Measurements from ENCODE around the gene TRPM1. TPM values are rescaled to one million over a fixed set of nuclear protein-coding genes. Genes with fewer than 3 reads are reported as not detected.

TRPM1 gene
- total RNA-seq, 2 donors from 2014 or later: not detected

DNA sequence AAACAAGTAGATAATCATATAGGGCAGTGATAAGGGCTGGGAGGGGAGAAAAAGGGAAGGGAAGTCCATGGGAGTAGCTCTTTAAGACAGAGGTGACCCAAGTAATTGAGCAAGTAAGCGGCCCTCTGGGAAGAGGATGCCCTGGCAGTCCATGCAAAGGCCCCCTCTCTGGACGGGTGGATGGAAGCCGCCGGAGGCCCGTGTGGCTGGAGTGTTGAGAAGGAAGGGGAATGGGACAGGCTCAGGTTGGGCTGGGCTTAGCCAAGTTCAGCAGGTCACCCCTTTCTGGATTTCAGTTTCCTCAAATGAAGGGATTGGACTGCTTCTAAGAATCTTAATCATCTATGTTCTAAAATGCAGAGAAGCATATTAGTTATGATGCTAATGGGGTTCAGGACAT, 32.4 kb upstream of the TRPM1 start:
- DNase-seq: no peak
- Mint-ChIP-seq H3K27me3 (peaks cover 23% of the 10 kb centered on the region), H3K27ac (no peak overlapping the region), H3K36me3 (ENCODE audit: low read depth) (peaks cover 7% of the 10 kb centered on the region), H3K4me3 (no peak overlapping the region), H3K4me1 (peaks cover 8% of the 10 kb centered on the region)
- H3K9me3 ChIP-seq (ENCODE audit: control insufficient read depth, low read length, poor library complexity, severe bottlenecking): no peaks in the 10 kb centered on the region
- ATAC-seq: no peak

DNA sequence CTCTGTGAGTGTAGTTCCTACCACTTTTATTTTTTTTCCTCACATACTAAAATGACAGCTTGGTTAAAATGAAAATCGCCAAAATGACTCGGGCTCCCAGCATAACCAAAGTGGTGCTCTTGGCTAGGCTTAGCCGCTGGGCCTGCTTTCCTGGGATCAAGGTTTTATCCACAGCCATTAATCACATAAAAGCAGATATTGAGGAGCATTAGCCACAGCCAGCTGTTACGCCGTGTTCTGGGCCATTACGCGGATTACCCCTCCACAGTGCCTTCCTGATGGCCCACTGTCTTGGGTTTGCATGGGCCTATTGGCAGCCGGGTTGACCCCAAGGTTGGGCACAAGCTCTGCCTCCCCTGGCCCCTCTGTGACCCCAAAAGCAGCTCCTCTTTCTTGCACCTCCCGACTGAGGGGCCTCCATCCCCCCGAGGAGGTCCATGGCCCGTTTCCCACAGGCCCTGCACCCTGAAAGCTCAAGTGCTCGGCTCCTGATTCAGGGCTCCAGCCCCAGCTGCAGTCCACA, 30.4 kb upstream of the TRPM1 start:
- peaks cover 7% of the 10 kb centered on the region for H3K36me3 Mint-ChIP-seq (ENCODE audit: low read depth)
- no peaks in the 10 kb centered on the region for H3K9me3 ChIP-seq (ENCODE audit: control insufficient read depth, low read length, poor library complexity, severe bottlenecking)
- H3K27me3 Mint-ChIP-seq: peaks cover 20% of the 10 kb centered on the region
- no peak overlapping the region for H3K4me3 Mint-ChIP-seq
- ATAC-seq: no peak
- H3K4me1 Mint-ChIP-seq: peaks cover 8% of the 10 kb centered on the region
- no peak overlapping the region for H3K27ac Mint-ChIP-seq
- no peak for DNase-seq

DNA sequence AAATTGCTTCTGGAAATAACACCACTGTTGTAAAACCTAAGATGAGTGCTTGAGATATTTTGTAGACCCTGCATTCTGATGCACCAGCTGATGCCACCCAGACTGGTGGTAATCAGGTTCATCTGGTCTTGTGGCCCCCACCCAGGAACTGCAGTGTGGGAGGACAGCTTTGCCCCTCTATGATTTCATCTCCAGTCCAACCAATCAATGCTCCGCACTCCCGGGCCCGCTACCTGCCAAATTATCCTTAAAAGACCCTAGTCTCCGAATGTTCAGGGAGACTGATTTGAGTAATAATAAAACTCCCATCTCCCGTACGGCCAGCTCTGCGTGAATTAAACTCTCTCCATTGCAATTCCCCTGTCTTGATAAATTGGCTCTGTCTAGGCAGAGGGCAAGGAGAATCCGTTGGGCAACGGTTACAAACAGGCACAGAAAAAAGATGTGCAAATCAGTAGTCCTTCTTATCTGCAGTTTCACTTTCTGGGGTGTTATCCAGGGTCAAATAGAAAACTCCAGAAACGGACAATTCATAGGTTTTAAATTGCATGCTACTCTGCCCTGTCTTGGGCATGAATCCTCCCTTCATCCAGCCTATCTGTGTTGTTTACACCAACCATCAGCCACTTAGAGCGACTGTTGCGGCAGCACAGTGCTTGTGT, 29.2 kb upstream of the TRPM1 start:
- ATAC-seq: no peak
- Mint-ChIP-seq H3K4me3 (peak overlapping the region; percentile 7), H3K27ac (no peak overlapping the region)

GRCh38 chr15:31129769-31130303, 28.3 kb upstream of the TRPM1 start:
- Mint-ChIP-seq H3K36me3 (ENCODE audit: low read depth) (peaks cover 4% of the 10 kb centered on the region), H3K4me3 (no peak overlapping the region), H3K4me1 (peaks cover 5% of the 10 kb centered on the region), H3K27me3 (peaks cover 5% of the 10 kb centered on the region), H3K27ac (no peak overlapping the region)
- ATAC-seq (no peak), DNase-seq (no peak)
- H3K9me3 ChIP-seq (ENCODE audit: control insufficient read depth, low read length, poor library complexity, severe bottlenecking): no peaks in the 10 kb centered on the region

More for the DNA sequence above, 29.2 kb upstream of the TRPM1 start:
- peaks cover 8% of the 10 kb centered on the region for H3K27me3 Mint-ChIP-seq
- peaks cover 7% of the 10 kb centered on the region for H3K4me1 Mint-ChIP-seq
- no peak for DNase-seq
- H3K9me3 ChIP-seq (ENCODE audit: control insufficient read depth, low read length, poor library complexity, severe bottlenecking): no peaks in the 10 kb centered on the region
- H3K36me3 Mint-ChIP-seq (ENCODE audit: low read depth): peaks cover 7% of the 10 kb centered on the region

- Mint-ChIP-seq H3K4me3 (no peak overlapping the region), H3K36me3 (ENCODE audit: low read depth) (peaks cover 4% of the 10 kb centered on the region), H3K4me1 (peaks cover 5% of the 10 kb centered on the region)
Observed at GRCh38 chr15:31128919-31129768, 27.6 kb upstream of the TRPM1 start.

DNA sequence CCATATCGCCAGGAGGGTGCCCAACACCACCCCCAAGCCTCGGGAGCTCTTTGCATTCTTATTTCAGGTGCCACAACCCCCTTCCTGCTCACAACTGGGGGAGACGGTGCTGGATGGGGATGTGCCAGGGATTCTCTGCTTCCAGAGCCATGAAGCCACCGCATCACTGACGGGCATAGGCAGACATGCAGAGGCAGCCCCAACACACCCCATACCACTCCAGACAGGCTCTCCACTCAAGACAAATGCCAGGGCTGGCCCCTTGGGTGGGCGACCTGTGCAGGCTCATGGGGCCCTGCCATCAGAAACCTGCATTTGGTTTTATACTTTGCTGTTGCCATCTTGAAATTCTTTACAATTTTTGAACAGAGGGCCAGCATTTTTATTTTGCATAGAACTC, 27.0 kb upstream of the TRPM1 start:
- DNase-seq (no peak), ATAC-seq (no peak)
- Mint-ChIP-seq H3K4me3 (no peak overlapping the region), H3K36me3 (ENCODE audit: low read depth) (peaks cover under 1% of the 10 kb centered on the region), H3K4me1 (peaks cover 5% of the 10 kb centered on the region), H3K27me3 (peaks cover 5% of the 10 kb centered on the region), H3K27ac (no peak overlapping the region)
- H3K9me3 ChIP-seq (ENCODE audit: control insufficient read depth, low read length, poor library complexity, severe bottlenecking): no peaks in the 10 kb centered on the region

More at GRCh38 chr15:31128919-31129768, 27.6 kb upstream of the TRPM1 start:
- ATAC-seq (peak; percentile 88), DNase-seq (peak; percentile 41 to 71 (median 63))
- Mint-ChIP-seq H3K27me3 (peaks cover 5% of the 10 kb centered on the region), H3K27ac (no peak overlapping the region)
- no peaks in the 10 kb centered on the region for H3K9me3 ChIP-seq (ENCODE audit: control insufficient read depth, low read length, poor library complexity, severe bottlenecking)

DNA sequence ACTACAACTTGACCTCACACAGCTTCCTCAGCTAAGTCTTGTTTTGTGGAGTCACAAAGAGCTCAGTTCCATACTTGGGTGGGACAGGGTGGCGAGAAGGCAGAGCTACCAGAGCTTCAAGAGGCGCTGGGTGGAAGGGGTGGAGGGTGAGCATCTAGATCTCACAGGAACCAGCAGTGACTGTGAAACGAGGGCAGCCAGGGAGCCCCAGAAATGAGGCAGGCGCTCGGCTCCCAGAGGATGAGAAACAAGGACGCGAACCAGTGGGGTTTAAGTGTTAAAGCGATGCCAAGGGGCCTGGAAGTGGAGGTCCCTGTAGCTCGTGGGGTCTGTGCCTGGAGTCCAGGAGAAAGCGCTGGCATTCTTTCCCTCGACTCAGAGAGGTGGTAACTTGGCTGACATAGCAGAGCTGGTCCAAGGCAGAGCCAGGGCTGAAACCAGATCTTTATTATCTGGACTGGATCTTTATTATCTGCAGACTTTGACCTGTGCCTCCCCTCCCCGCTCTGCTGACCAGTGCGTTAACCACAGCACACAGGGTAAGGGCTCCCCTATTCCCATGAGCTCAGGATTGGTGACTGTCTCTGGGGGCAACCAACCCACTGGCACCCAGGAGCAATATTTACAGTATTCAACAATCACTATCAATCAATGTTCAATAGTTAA, 26.2 kb upstream of the TRPM1 start:
- ATAC-seq (no peak), DNase-seq (no peak)
- H3K4me1 Mint-ChIP-seq: peaks cover 5% of the 10 kb centered on the region
- no peak overlapping the region for H3K27ac Mint-ChIP-seq
- peaks cover 5% of the 10 kb centered on the region for H3K27me3 Mint-ChIP-seq
- peaks cover 3% of the 10 kb centered on the region for H3K9me3 ChIP-seq (ENCODE audit: control insufficient read depth, low read length, poor library complexity, severe bottlenecking)
- H3K4me3 Mint-ChIP-seq: no peak overlapping the region
- no peaks in the 10 kb centered on the region for H3K36me3 Mint-ChIP-seq (ENCODE audit: low read depth)

DNA sequence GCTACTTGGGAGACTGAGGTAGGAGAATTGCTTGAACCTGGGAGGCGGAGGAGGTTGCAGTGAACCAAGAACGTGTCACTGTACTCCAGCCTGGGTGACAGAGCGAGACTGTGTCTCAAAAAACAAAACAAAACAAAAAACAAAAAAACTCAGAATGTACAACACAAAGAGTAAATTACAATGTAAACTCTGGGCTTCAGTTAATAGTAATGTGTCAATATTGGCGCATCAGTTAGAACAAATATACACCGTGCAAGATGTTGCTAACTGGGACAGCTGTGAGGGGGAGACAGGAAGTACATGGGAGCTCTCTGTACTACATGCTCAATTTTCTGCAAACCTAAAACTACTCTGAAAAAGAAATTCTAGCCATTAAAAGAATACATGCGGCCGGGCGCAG, 23.5 kb upstream of the TRPM1 start:
- Mint-ChIP-seq H3K36me3 (ENCODE audit: low read depth) (no peaks in the 10 kb centered on the region), H3K27ac (peak overlapping the region; percentile 51), H3K27me3 (no peaks in the 10 kb centered on the region), H3K4me1 (peaks cover 5% of the 10 kb centered on the region), H3K4me3 (no peak overlapping the region)
- DNase-seq (no peak), ATAC-seq (no peak)
- peaks cover 3% of the 10 kb centered on the region for H3K9me3 ChIP-seq (ENCODE audit: control insufficient read depth, low read length, poor library complexity, severe bottlenecking)

- no peak overlapping the region for H3K27ac Mint-ChIP-seq
- H3K9me3 ChIP-seq (ENCODE audit: control insufficient read depth, low read length, poor library complexity, severe bottlenecking): no peaks in the 10 kb centered on the region
- H3K4me1 Mint-ChIP-seq: no peaks in the 10 kb centered on the region
- H3K27me3 Mint-ChIP-seq: peaks cover 13% of the 10 kb centered on the region
- DNase-seq: no peak
- H3K36me3 Mint-ChIP-seq (ENCODE audit: low read depth): peaks cover 2% of the 10 kb centered on the region
- H3K4me3 Mint-ChIP-seq: peak overlapping the region; percentile 31
- ATAC-seq: no peak
Observed at GRCh38 chr15:31116423-31117030, 15.0 kb upstream of the TRPM1 start.

DNA sequence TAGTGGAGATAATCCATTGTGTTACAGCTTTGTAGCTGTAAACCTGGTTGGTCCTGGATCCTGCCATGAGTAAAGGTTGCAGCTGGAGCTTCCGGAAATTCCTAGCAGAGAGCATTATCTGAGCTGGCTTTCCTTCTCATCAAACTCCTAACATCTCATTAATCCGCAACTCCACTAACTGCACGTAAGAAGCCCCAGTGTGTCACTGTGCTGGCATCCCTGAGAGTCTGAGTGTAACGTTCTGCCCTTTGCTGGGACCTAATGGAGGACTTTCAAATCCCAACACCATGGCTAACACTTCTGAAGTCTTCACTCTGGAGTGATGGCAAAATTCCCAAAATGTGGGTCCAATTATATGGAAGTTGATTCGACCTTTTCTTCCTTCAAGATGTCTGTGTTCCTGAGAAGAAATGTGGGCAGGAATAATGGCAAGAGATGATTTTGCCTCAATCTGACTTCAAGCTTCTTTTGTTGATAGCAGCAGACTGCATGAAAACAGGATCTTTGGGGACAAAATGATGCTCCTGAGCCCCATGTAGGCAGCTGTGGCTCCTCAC, 9.6 kb upstream of the TRPM1 start:
- no peaks in the 10 kb centered on the region for H3K4me1 Mint-ChIP-seq
- peaks cover 2% of the 10 kb centered on the region for H3K36me3 Mint-ChIP-seq (ENCODE audit: low read depth)
- H3K4me3 Mint-ChIP-seq: no peak overlapping the region
- H3K27me3 Mint-ChIP-seq: peaks cover 21% of the 10 kb centered on the region
- no peak for DNase-seq
- no peaks in the 10 kb centered on the region for H3K9me3 ChIP-seq (ENCODE audit: control insufficient read depth, low read length, poor library complexity, severe bottlenecking)
- ATAC-seq: no peak
- H3K27ac Mint-ChIP-seq: no peak overlapping the region

GRCh38 chr15:31108836-31109235, 7.3 kb upstream of the TRPM1 start:
- DNase-seq (no peak), ATAC-seq (no peak)
- Mint-ChIP-seq H3K4me3 (no peak overlapping the region), H3K4me1 (peaks cover 1% of the 10 kb centered on the region), H3K27ac (no peak overlapping the region), H3K36me3 (ENCODE audit: low read depth) (peaks cover 4% of the 10 kb centered on the region), H3K27me3 (peaks cover 21% of the 10 kb centered on the region)
- H3K9me3 ChIP-seq (ENCODE audit: control insufficient read depth, low read length, poor library complexity, severe bottlenecking): no peaks in the 10 kb centered on the region

- Mint-ChIP-seq H3K27ac (no peak overlapping the region), H3K27me3 (peaks cover 10% of the 10 kb centered on the region), H3K4me1 (peaks cover 2% of the 10 kb centered on the region), H3K4me3 (no peak overlapping the region), H3K36me3 (ENCODE audit: low read depth) (peaks cover 4% of the 10 kb centered on the region)
- DNase-seq: no peak
- H3K9me3 ChIP-seq (ENCODE audit: control insufficient read depth, low read length, poor library complexity, severe bottlenecking): no peaks in the 10 kb centered on the region
- no peak for ATAC-seq
Observed at GRCh38 chr15:31106495-31107300, 5.2 kb upstream of the TRPM1 start.
